GM19438 (cell line): Measurements from ENCODE around the gene DCC.

Experiments
- ATAC-seq: cut with Tn5 transposase; IDR thresholded peaks from one replicate; pipeline ENCODE4 v1.9.1; 2021; ENCODE audit warnings: low read depth; ENCODE audit not compliant: unreplicated experiment

Gene DCC

GRCh38 chr18:53531896-53532295 lies 1191.9 kb downstream of the DCC start:
- ATAC-seq, result no peak

DNA sequence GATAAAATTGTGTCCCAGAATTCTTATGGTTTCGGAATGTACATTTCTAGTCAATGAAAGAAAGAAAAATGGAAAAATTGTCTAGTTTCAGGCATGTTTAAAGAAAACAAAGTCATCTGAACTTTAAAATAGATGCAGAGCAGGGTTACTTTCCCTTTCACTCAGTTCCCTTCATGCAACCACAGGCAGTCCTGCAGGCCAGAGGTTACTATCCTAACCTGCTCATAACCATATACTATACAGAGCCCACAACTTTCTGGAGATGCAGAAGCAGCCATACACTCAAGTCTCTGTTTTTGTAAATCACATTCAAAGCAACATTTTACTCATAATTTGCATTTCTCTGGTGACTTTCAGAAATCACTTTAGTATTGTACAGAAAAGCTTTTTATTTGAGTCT lies 1194.2 kb downstream of the DCC start:
- ATAC-seq, result no peak

DNA sequence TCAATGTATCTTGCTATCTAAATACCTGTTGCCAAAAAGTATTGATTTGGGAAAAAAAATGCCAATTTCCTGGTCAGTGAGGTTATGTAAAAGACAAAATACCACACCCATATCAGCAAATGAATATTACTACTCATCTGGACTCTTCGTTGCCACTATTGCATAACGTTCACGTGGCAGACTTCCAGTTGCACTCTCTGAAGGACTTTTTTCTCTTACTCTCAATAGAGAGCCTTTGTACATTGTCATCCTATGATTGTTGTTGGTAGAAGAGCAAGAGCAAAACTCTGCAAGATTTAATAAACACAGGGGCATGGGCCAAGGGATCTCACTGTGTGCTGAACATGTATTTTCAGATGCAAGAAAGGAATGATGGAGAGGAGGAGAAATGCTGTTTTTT lies 1194.7 kb downstream of the DCC start:
- ATAC-seq, result no peak

- ATAC-seq, result no peak
These were observed 1196.9 kb downstream of the DCC start for GRCh38 chr18:53536908-53537307.

GRCh38 chr18:53541924-53542323 lies 1201.9 kb downstream of the DCC start:
- ATAC-seq, result no peak

DNA sequence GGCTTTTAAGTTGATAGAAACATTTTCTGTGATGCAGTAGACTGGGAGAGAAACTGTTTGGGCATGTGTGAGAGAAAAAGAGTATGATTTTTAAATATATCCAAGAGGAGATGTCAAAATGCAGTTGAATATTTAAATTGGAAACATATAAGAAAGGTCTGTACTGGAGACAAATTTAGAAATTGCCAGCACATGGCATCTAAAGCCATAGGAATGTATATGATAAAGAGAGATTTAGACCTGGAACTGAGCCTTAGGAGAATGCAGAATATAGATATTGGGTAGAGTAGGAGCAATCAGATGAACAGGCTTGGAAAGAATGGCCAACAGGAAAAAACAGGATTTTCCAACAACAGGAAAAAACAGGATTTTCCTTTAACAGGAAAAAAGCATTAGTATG lies 1203.7 kb downstream of the DCC start:
- ATAC-seq, result no peak

DNA sequence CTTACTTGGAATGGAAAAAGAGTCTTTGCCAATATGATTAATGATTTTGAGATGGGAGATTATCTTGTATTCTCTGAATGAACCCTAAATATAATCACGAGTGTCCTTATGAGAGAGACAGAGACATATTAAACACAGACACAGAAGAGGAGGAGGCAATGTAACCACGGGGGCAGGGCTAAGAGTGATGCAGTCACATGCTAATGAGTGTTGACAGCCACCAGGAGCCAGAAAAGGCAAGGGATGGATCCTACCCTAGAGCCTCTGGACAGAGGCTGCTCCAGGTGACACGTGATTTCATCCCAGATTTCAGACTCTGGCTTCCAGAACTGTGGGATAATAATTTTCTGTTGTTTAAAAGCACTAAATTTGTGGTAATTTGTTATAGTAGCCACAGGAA lies 1204.9 kb downstream of the DCC start:
- ATAC-seq, result no peak

GRCh38 chr18:53551868-53552426 lies 1212.0 kb downstream of the DCC start:
- ATAC-seq, result no peak

- ATAC-seq, result no peak
These were observed 1213.0 kb downstream of the DCC start for GRCh38 chr18:53553030-53553429.

- no peak for ATAC-seq
These were observed 1216.5 kb downstream of the DCC start for GRCh38 chr18:53556450-53556849.

DNA sequence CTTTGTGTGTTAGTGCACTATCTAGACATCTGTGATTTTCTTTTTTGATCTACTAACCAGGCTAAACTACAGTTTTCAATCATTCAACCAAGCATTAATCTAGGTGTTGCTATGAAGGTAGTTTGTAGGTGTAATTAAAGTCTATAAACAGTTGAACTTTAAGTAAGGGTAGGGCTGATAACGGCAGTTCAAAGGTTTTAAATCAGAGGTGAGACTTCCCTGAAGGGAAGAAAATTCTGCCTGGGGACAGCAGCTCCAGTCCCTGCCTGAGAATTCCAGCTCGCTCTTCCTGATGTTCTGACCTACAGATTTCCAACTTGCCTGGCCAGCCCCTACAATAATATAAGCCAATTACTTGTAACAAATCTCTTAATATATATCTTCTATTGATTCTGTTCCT lies 1220.5 kb downstream of the DCC start:
- no peak for ATAC-seq

DNA sequence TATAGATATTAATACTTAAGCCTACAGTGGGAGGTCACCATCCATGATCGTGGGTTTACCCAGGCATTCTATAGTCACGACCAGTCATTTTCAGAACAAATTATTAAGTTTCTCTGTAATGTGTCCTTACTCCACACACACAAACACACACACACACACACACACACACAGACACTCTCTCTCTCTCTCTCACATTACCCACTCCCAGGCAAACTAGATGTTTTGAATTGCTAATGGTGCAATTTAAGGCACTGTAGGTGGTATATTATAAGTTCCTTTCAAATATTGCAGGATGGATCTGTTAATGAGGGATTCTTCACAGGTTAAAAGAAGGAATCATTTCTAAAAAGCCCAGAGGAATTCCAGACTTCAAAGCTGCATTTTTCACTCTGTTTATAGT lies 1226.6 kb downstream of the DCC start:
- ATAC-seq, result no peak

GRCh38 chr18:53567929-53568574 lies 1228.1 kb downstream of the DCC start:
- no peak for ATAC-seq
